Astrocyte of the cerebellum (primary cell): Measurements from ENCODE around the gene ATP5MC2.
"Not testable (repeated sequence)": the region's sequence is repeated elsewhere in the genome, so short reads cannot be mapped to it uniquely, and the experiment has no call there.

Experiments
- DNase-seq: peaks from one replicate; pipeline ENCODE4 v3.0.0-alpha.2; 2011; ENCODE audit warnings: low read depth
- H3K4me3 ChIP-seq: 2 replicates; pipeline ENCODE4 v1.5.1; 2011; ENCODE audit warnings: mild to moderate bottlenecking, low read depth, low read length, moderate library complexity
- in situ Hi-C: cut with HindIII; loops from 2 replicates; pipeline ENCODE4 v1.10.0; 2017; ENCODE audit warnings: low sequenced_read_pairs
- TF ChIP-seq, protein P1 (sequence below): IDR thresholded peaks from 2 replicates; pipeline ENCODE4 v1.5.1; 2012; ENCODE audit warnings: low read length, low read depth, moderate library complexity, mild to moderate bottlenecking; ENCODE audit errors: missing control alignments

The ATP5MC2 gene

DNA sequence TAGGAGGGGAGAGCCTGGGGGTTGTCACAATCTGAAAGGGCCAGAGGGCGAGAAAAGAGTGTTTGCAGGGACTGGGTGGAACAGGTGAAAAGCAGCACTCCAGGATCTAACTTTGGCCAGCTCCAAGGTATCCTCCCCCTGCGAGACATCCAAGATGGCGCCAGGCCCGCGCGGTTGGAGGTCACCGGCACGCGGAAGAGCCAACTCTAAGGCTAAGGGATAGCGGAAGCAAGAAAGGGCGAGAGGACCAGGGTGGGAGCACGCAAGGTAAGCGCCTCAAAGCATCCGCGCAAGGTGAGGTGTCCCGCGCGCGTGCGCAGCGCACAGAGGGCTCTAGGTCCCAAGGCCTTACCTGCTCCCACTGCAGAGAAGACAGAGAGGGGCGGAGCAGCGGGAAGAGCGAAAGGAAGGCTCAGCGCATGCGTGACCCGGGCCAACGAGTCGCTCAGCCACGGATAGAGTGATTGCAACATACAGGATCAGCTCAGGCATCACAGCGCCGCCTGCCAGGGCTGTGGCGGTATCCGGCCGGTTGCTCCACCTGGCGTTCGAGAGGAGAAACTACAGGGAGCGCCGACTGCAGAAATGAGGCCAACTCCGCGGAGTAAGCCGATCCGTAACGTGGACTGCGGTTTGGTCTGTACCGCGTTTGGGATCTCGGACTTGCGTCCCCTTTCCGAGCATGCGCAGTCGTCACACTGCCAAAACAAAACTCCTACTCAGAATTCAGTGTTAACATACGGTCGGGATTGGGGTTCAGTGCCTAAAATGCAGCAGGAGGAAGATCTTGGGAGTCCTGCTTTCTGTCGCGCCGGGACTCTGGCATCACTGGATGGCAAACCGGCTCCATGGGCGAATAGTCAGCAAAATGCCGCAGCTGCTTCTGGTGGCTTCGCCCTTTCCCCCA is at the start of gene ATP5MC2:
Gene ATP5MC2, minus strand, starts transcription at position 383 of the 907 bp plus-strand sequence. CDS start 3,469 bp downstream, outside the sequence.
- in situ Hi-C loops = no loop called here
- TF ChIP-seq, protein P1, sequence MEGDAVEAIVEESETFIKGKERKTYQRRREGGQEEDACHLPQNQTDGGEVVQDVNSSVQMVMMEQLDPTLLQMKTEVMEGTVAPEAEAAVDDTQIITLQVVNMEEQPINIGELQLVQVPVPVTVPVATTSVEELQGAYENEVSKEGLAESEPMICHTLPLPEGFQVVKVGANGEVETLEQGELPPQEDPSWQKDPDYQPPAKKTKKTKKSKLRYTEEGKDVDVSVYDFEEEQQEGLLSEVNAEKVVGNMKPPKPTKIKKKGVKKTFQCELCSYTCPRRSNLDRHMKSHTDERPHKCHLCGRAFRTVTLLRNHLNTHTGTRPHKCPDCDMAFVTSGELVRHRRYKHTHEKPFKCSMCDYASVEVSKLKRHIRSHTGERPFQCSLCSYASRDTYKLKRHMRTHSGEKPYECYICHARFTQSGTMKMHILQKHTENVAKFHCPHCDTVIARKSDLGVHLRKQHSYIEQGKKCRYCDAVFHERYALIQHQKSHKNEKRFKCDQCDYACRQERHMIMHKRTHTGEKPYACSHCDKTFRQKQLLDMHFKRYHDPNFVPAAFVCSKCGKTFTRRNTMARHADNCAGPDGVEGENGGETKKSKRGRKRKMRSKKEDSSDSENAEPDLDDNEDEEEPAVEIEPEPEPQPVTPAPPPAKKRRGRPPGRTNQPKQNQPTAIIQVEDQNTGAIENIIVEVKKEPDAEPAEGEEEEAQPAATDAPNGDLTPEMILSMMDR = peak; percentile 97
- peak; percentile 97 for DNase-seq

DNA sequence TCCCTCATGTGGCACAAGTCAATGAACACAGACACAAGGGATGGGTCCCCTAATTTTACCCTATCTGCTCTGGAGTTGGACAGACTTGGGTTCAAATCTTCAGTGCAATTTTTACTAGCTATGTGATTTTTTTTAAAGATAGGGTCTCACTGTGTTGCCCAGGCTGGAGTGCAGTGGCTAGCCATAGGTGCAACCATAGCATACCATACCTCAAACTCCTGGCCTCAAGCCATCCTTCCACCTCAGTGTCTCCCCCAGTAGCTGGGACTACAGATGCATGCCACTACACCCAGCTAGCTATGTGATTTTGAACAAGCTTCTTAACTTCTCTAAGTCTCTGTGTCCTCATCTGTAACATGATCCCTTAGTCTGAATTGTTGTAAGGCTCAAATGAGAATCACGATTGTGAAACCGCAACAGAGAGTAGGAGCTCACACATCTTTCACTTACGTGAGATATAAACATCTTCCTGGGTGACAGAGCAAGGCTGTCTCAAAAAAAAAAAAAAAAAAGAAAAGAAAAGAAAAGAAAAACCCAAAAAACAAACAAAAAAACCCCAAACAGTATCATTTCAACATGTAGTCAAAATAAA is 46.7 kb upstream of the ATP5MC2 start:
- no peak overlapping the region for H3K4me3 ChIP-seq
- DNase-seq = no peak
- TF ChIP-seq, protein P1 = no peak
- in situ Hi-C loops = no loop called here

More for the DNA sequence above, at the start of gene ATP5MC2:
- H3K4me3 ChIP-seq = peak within 1 kb of the TSS; percentile 72

DNA sequence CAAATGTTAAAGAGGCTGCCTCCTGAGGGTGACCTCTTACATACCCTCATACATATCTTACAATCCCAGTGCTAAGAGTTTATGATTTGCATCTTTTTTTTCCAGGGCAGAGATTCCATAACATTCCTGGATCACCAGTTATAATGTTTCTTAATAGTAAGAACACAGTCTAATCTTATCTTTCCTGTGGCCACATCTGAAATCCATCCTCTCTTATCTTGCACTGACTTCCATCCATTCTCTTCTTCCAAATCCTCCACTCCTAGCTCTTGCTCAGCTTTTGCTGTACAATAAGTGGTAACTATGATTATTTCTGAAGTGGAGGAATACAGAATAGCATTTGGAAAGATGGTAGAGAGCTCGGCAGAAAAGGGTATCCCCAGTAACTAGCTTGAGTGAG is 45.1 kb upstream of the ATP5MC2 start:
- no peak for DNase-seq
- no peak overlapping the region for H3K4me3 ChIP-seq
- TF ChIP-seq, protein P1 = no peak
- in situ Hi-C loops = no loop called here

DNA sequence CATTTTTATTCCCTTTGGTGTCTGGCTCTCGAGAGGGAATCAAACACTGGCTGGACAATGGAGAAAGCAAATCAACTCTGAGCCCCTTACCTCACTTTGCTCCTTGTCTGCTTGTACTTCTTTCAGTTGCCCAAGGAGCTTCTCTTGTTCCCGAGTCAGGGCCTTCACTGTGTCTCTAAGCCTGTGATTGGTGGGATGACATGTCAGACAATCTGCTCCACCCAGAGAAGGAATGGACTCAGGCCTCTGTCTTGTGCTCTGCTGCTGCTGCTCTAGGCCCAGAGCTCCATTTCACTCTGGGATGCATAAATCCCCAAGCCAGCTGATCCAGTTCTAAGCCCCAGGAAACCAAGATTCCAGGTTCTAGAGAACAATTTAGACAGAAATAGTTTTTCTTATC is 43.8 kb upstream of the ATP5MC2 start:
- DNase-seq = no peak
- TF ChIP-seq, protein P1 = no peak
- in situ Hi-C loops = no loop called here
- no peak overlapping the region for H3K4me3 ChIP-seq

DNA sequence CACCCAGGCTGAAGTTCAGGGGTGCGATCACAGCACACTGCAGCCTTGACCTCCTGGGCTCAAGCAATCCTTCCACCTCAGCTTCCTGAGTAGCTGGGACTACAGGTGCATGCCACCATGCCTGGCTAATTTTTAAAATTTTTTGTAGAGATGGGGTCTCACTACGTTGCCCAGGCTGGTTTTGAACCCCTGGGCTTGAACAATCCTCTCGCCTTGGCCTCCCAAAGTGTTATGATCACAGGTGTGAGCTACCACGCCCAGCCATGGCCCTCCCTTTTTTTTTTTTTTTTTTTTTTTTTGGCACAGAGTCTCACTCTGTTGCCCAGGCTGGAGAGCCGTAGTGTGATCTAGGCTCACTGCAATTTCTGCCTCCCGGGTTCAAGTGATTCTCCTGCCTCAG is 42.7 kb upstream of the ATP5MC2 start:
- in situ Hi-C loops, H3K4me3 ChIP-seq: not testable (repeated sequence)

DNA sequence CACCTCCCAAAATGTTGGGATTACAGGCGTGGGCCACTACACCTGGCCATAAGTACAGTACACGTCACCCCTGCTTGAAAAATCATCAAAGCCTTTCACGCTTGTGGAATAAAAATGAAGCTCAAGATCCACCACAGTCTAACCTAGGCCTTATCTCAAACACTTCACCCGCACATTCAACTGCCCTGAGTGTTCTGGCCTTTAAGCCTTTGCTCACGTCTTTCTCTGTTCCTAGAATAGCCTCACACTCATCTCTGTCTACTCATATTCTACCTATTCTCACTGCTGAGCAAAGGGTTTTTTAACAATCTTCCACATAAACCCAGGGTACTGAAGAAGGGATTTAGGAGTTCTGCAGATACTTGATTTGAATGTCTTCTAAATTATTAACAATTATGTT is 41.4 kb upstream of the ATP5MC2 start:
- in situ Hi-C loops = no loop called here
- TF ChIP-seq, protein P1 = no peak
- H3K4me3 ChIP-seq = no peak overlapping the region
- DNase-seq = no peak

More for the DNA sequence above, 42.7 kb upstream of the ATP5MC2 start:
- not testable (repeated sequence) for DNase-seq

DNA sequence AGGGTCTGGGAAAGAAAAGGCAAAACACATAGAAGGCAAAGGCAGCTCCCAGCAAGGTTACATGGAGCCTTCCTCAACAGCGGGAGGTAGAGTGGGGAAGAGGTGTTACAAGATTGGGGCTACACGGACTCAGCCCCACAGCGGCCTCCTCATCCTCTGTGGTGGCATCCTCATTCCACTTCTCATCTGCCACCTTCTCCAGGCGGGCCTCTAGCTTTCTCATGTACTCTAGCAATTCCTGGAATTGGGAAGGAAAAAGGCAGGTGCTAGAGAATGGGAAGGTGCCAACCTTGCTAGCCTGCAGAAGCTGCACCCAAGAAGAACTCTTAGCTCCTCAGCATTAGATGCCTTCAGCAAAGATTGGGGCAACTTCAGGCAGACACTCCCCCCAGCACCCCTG is 38.1 kb upstream of the ATP5MC2 start:
- TF ChIP-seq, protein P1 = no peak
- in situ Hi-C loops = no loop called here
- no peak for DNase-seq
- no peak overlapping the region for H3K4me3 ChIP-seq
